Inflammatory macrophage (primary cell): ENCODE results near the gene CAMK2G.

ENCODE experiments used
- DNase-seq, 2 donors: peaks; one replicate each; pipeline ENCODE4 v3.0.0-alpha.2; 2020 to 2022

The CAMK2G gene

GRCh38 chr10:73763343-73763742 lies 111.0 kb downstream of the CAMK2G start:
- DNase-seq, result no peak

- DNase-seq, result no peak
Observed at GRCh38 chr10:73762915-73763314, 111.4 kb downstream of the CAMK2G start.
